Heart left ventricle (tissue), 16 donors: ENCODE measurements around the gene BICRA. TPM values are rescaled to one million over a fixed set of nuclear protein-coding genes. Genes with fewer than 3 reads are reported as not detected.

Experiments used
- ATAC-seq, 4 donors: fragments of 200-7000 bp; cut with Tn5 transposase; one replicate each; pipeline ENCODE4 v1.9.1; 2020 to 2022; ENCODE audit warnings: moderate library complexity in 4 of 4, mild to moderate bottlenecking in 3 of 4, moderate number of reproducible peaks in 1 of 4
- DNase-seq, 5 donors: peaks; one replicate each; pipeline ENCODE4 v3.0.0-alpha.2; 2020
- H3K27ac ChIP-seq, 12 donors: fragments of 200-600 bp; sonication (generic) in 4 of 12; one replicate each; pipeline versions ENCODE4 v1.5.0 to v1.8.0; 2016 to 2022; ENCODE audit warnings: mild to moderate bottlenecking in 2 of 12
- H3K27me3 ChIP-seq, 9 donors: fragments of 200-600 bp; sonication (generic) in 2 of 9; one replicate each; pipeline versions ENCODE4 v1.5.1 to v1.8.0; 2016 to 2022; ENCODE audit warnings: mild to moderate bottlenecking in 3 of 9
- H3K36me3 ChIP-seq, 9 donors: fragments of 200-600 bp; sonication (generic) in 2 of 9; one replicate each; pipeline versions ENCODE4 v1.5.0 to v1.8.0; 2018 to 2022; ENCODE audit warnings: mild to moderate bottlenecking in 2 of 9
- H3K4me1 ChIP-seq, 12 donors: fragments of 200-600 bp; sonication (generic) in 4 of 12; one replicate each; pipeline versions ENCODE4 v1.5.0 to v1.8.0; 2016 to 2022; ENCODE audit warnings: mild to moderate bottlenecking in 3 of 12
- H3K4me3 ChIP-seq, 12 donors: fragments of 200-600 bp; sonication (generic) in 4 of 12; one replicate each; pipeline versions ENCODE4 v1.5.0 to v1.8.0; 2017 to 2022; ENCODE audit warnings: mild to moderate bottlenecking in 9 of 12, moderate library complexity in 4 of 12
- H3K9me3 ChIP-seq, 12 donors: fragments of 200-600 bp; sonication (generic) in 4 of 12; one replicate each; pipeline versions ENCODE4 v1.5.0 to v1.8.0; 2016 to 2022; ENCODE audit warnings: mild to moderate bottlenecking in 1 of 12
- POLR2A ChIP-seq, 2 donors: fragments of 450-650 bp; IDR thresholded peaks; one replicate each; pipeline ENCODE4 v1.6.1; 2017; ENCODE audit warnings: antibody characterized with exemption in 2 of 2, mild to moderate bottlenecking in 2 of 2, moderate library complexity in 2 of 2
- WGBS, 4 donors: extraction: QIAGEN DNeasy Blood & Tissue Kit in 2 of 4; methylation state at CpG; one replicate each; pipeline versions ENCODE4 v1.1.5 to v1.1.7; 2013 to 2018; 5-methylcytosine and 5-hydroxymethylcytosine counted together
- intact Hi-C, 10 donors: fragments of 100-400 bp; cut with DNase I; formaldehyde crosslinking; loops; one replicate each; pipeline versions ENCODE4 v1.11.1 to v1.14.2; 2022
- polyA plus RNA-seq, 2 donors: library from polyadenylated mRNA; stranded (reverse); fragments of 200-250 nt; gene quantifications; one replicate each; pipeline ENCODE4 v1.2.3, GENCODE V29; 2013
- total RNA-seq, 9 donors: library from RNA; depleted of rRNA in 2 of 9; stranded (reverse); fragments of >200 nt in 2 of 9; fragmentation: NEBNext Ultra II Directional in 3 of 9; extraction: Animal tissue kit (Norgen Biotek cat#: 25700) in 3 of 9; gene quantifications; one replicate each; pipeline versions ENCODE4 v1.1.0 to v1.2.4, GENCODE V29; 2016 to 2023
- TF ChIP-seq, protein P1 (sequence below), 12 donors: fragments of 200-600 bp; sonication (generic) in 4 of 12; IDR thresholded peaks; one replicate each; pipeline versions ENCODE4 v1.5.0 to v1.8.0; 2018 to 2022; ENCODE audit warnings: antibody characterized with exemption in 12 of 12, mild to moderate bottlenecking in 5 of 12
- donor health status: ischemic (EF 13 %, LVEDD 7.1; RV severe dilation, severe dysfunction).
- donor health status: healthy with polysubstance abuse.
- donor health status: DM: no; HTN: yes; CAD: no.
- donor health status: DM: no; HTN: no; CAD: no.
- donor health status: ischemic (EF 25% LVEDD 6.9; RV normal size, moderate dysfunction).
- donor health status: ischemic (EF 25% LVEDD 5.7; RV mildly dilated, moderate dysfunction).
- donor health status: healthy.
- donor health status: DM: yes; HTN: yes; CAD: no.
- donor health status: ischemic (EF 35%, LVEDD 5.7; RV mildly dilated, moderate dysfunction).
- donor health status: nonischemic (EF 11% LVEDD 7.7; RV severe dilation, severe dysfunction).
- donor health status: DM: yes; HTN: yes; CAD: no.
- donor health status: PGD.
- donor health status: ischemic (EF 29% LVEDD 5.4; RV normal size, mild dysfunction).
- donor health status: nonischemic (EF 23%, LVEDD 6.1; RV moderate dilation, normal function).

BICRA gene
- total and polyA plus RNA-seq, 11 donors = 5.3 to 14.5 (median 8.5) TPM

DNA sequence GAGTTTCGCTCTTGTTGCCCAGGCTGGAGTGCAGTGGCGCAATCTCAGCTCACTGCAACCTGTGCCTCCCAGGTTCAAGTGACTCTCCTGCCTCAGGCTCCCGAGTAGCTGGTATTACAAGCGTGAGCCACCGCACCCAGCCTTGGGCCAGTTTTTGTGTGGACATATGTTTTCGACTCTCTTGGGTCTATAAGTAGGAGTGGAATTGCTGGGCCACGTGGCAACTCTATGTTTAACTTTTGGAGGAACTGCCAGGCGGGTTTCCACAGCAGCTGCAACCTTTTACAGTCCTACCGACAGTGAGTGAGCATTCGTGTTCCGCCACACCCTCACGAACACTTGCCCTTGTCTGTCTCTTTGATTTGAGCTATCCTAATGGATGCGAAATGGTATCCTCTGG is 44.9 kb downstream of the BICRA start:
- Histone ChIP-seq H3K4me1 (peaks cover 0 to 25% (median 5%) of the 10 kb centered on the region in 12 donors), H3K27ac (no peak overlapping the region), H3K27me3 (no peaks in the 10 kb centered on the region), H3K36me3 (peaks cover 0 to 13% (median 0%) of the 10 kb centered on the region in 9 donors), H3K4me3 (no peak overlapping the region), H3K9me3 (peaks cover 0 to 10% (median 0%) of the 10 kb centered on the region in 12 donors)
- 94 to 97% (median 95%) methylated on average over 13 of the region's 13 CpGs for WGBS, 4 donors
- DNase-seq (no peak), ATAC-seq (no peak)
- TF ChIP-seq POLR2A (IDR thresholded peaks at IDR 0.05) = no peak
- TF ChIP-seq, protein P1, sequence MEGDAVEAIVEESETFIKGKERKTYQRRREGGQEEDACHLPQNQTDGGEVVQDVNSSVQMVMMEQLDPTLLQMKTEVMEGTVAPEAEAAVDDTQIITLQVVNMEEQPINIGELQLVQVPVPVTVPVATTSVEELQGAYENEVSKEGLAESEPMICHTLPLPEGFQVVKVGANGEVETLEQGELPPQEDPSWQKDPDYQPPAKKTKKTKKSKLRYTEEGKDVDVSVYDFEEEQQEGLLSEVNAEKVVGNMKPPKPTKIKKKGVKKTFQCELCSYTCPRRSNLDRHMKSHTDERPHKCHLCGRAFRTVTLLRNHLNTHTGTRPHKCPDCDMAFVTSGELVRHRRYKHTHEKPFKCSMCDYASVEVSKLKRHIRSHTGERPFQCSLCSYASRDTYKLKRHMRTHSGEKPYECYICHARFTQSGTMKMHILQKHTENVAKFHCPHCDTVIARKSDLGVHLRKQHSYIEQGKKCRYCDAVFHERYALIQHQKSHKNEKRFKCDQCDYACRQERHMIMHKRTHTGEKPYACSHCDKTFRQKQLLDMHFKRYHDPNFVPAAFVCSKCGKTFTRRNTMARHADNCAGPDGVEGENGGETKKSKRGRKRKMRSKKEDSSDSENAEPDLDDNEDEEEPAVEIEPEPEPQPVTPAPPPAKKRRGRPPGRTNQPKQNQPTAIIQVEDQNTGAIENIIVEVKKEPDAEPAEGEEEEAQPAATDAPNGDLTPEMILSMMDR (IDR thresholded peaks at IDR 0.05) = no peak
- intact Hi-C loops = no loop called here

DNA sequence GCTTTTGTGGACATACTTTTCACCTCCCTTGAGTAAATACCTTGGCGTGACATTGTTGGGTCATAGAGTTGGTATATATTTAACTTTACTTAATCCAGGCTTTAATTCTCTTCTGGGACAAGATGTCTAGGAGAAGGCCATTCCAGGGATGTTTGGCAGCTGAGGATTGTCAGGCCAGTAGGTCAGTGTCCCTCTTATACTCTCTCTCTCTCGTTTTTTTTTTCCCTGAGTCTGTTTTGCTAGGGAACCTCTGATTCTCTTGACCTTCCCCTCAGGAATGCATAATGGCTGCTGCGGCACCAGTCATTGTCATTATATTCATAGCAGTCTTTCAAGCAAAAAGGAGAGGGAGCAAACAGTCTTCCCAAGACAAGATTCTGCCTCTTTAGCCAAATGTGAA is 48.8 kb downstream of the BICRA start:
- Histone ChIP-seq H3K36me3 (peaks cover 0 to 9% (median 0%) of the 10 kb centered on the region in 9 donors), H3K4me1 (peaks cover 0 to 46% (median 30%) of the 10 kb centered on the region in 12 donors), H3K27ac (peak overlapping the region in 1 of 12 donors; percentile 11), H3K9me3 (no peaks in the 10 kb centered on the region), H3K27me3 (no peaks in the 10 kb centered on the region), H3K4me3 (no peak overlapping the region)
- DNase-seq (no peak), ATAC-seq (no peak)
- TF ChIP-seq, protein P1 (IDR thresholded peaks at IDR 0.05) = no peak
- no peak for TF ChIP-seq POLR2A (IDR thresholded peaks at IDR 0.05)
- intact Hi-C loops = no loop called here
- WGBS, 4 donors = 83 to 88% (median 87%) methylated on average over 3 of the region's 3 CpGs

DNA sequence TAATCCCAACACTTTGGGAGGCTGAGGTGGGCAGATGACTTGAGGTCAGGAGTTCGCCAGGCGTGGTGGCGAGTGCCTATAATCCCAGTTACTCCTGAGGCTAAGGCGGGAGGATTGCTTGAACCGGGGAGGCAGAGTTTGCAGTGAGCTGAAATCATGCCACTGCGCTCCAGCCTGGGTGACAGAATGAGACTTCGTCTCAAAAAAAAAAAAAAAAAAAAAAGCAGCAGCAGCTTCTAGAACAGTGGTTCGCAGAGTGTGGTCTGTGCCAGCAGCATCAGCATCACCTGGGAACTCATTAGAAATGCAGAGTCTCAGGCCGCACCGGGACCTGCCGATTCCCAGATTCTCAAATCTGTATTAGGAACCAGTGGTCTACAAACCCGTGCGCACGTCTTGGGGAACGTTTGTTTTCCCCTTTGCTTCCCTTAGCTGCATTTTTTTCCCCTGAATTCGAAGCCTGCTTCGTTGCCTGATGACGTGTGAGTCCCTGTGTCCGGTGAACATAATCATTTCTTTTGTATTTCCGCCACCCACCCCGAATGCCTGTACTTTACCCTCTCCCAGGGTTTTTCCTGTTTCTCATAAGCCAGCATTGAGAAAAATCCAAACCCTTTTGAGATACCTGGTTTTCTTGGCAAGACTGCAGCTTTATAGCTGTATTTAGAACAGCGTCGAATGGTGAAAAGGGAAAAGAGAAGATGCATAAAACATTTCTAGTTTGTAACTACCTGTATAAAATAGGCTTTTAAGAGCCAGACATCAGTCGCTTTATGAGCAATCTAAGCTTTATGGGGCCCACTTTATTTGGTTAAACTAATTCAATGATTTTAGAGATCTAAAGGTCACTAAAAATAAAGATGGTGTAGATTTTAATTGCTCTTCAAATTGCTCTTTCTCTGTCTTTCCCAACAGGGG is 49.8 kb downstream of the BICRA start:
- Histone ChIP-seq H3K27ac (peak overlapping the region in 5 of 12 donors; percentile 0 to 18 (median 11)), H3K4me1 (peaks cover 0 to 52% (median 34%) of the 10 kb centered on the region in 12 donors)

DNA sequence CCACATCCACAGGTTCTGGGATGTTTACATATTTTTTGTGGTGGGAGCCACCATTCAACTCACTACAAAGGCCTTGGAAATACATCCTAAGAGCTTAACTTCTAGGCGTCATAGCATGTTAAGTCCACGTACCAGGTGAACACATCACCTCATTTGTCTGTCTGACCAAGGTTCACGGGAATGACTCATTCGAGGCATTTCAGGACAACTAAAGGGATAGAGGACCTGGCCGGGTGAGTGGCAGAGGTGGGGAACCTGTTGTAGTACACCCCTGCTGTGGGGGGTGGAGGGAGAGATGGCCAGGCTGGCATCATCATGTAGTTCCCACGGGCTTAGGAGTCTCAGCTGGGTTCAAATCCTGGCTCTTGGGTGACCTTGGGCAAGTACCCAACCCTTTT is 51.5 kb downstream of the BICRA start:
- peak overlapping the region in 2 of 12 donors; percentile 92 to 93 for H3K27ac ChIP-seq
- H3K9me3 ChIP-seq = no peaks in the 10 kb centered on the region
- no peaks in the 10 kb centered on the region for H3K36me3 ChIP-seq
- intact Hi-C loops = loop anchor here in 6 of 10 donors (5.0 to 10.0 kb wide), 3 partner anchors 38 to 48 kb away; no protein-coding TSS in a partner anchor
- WGBS, 4 donors = 93 to 96% (median 95%) methylated on average over 6 of the region's 6 CpGs
- H3K27me3 ChIP-seq = no peaks in the 10 kb centered on the region
- ATAC-seq = no peak
- peaks cover 0 to 66% (median 45%) of the 10 kb centered on the region in 12 donors for H3K4me1 ChIP-seq
- no peak overlapping the region for H3K4me3 ChIP-seq
- TF ChIP-seq, protein P1 (IDR thresholded peaks at IDR 0.05) = no peak
- DNase-seq = no peak

More for the DNA sequence above, 49.8 kb downstream of the BICRA start:
- no peak overlapping the region for H3K4me3 ChIP-seq
- peak in 1 of 4 donors; percentile 21 for ATAC-seq
- WGBS, 4 donors = 68 to 77% (median 72%) methylated on average over 24 of the region's 24 CpGs
- TF ChIP-seq, protein P1 (IDR thresholded peaks at IDR 0.05) = no peak
- TF ChIP-seq POLR2A (IDR thresholded peaks at IDR 0.05) = no peak
- no peak for DNase-seq
- intact Hi-C loops = no loop called here
- H3K27me3 ChIP-seq = no peaks in the 10 kb centered on the region
- no peaks in the 10 kb centered on the region for H3K9me3 ChIP-seq
- peaks cover 0 to 3% (median 0%) of the 10 kb centered on the region in 9 donors for H3K36me3 ChIP-seq
